H9 (cell line): ENCODE measurements around the gene OR10H4. TPM values are rescaled to one million over a fixed set of nuclear protein-coding genes. Genes with fewer than 3 reads are reported as not detected.

Experiments
- DNase-seq: peaks from one replicate; pipeline ENCODE4 v3.0.0-alpha.2; 2017
- H2AFZ ChIP-seq: one replicate; pipeline ENCODE4 v1.6.1; 2013; ENCODE audit warnings: mild to moderate bottlenecking, low read length, control low read depth, moderate library complexity
- H2AK5ac ChIP-seq: 2 replicates; pipeline ENCODE4 v1.6.1; 2013; ENCODE audit warnings: low read length, control low read depth, mixed read lengths; ENCODE audit not compliant: insufficient read length
- H2BK120ac ChIP-seq: one replicate; pipeline ENCODE4 v1.6.1; 2013; ENCODE audit warnings: low read depth, mild to moderate bottlenecking, low read length, control low read depth, inconsistent platforms; ENCODE audit not compliant: poor library complexity, severe bottlenecking
- H2BK12ac ChIP-seq: 2 replicates; pipeline ENCODE4 v1.6.1; 2013; ENCODE audit warnings: low read length, control low read depth, mixed read lengths, low read depth; ENCODE audit not compliant: insufficient read length
- H2BK15ac ChIP-seq: 2 replicates; pipeline ENCODE4 v1.6.1; 2013; ENCODE audit warnings: low read depth, low read length, control low read depth
- H2BK20ac ChIP-seq: one replicate; pipeline ENCODE4 v1.6.1; 2013; ENCODE audit warnings: low read depth, mild to moderate bottlenecking, low read length, control low read depth, inconsistent platforms; ENCODE audit not compliant: poor library complexity, severe bottlenecking
- H2BK5ac ChIP-seq: 2 replicates; pipeline ENCODE4 v1.6.1; 2013; ENCODE audit warnings: low read length, control low read depth, mixed read lengths; ENCODE audit not compliant: insufficient read length
- H3K14ac ChIP-seq: 2 replicates; pipeline ENCODE4 v1.6.1; 2013; ENCODE audit warnings: low read length, control low read depth; ENCODE audit not compliant: insufficient read depth
- H3K18ac ChIP-seq: 2 replicates; pipeline ENCODE4 v1.6.1; 2013; ENCODE audit warnings: low read depth, mild to moderate bottlenecking, mixed read lengths, low read length, control low read depth; ENCODE audit not compliant: insufficient read length
- H3K23ac ChIP-seq: 2 replicates; pipeline ENCODE4 v1.6.1; 2013; ENCODE audit warnings: low read length, control low read depth, mixed read lengths, low read depth; ENCODE audit not compliant: insufficient read length
- H3K23me2 ChIP-seq: 2 replicates; pipeline ENCODE4 v1.6.1; 2013; ENCODE audit warnings: low read depth, mild to moderate bottlenecking, mixed read lengths, low read length, control low read depth; ENCODE audit not compliant: insufficient read length, poor library complexity, severe bottlenecking
- H3K27ac ChIP-seq: 2 replicates; pipeline ENCODE4 v1.5.1; 2013; ENCODE audit warnings: low read length, control low read depth, mixed read lengths, low read depth; ENCODE audit not compliant: insufficient read length
- H3K27me3 ChIP-seq: 2 replicates; pipeline ENCODE4 v1.6.1; 2013; ENCODE audit warnings: low read length, control low read depth, inconsistent platforms; ENCODE audit not compliant: insufficient read depth
- H3K4ac ChIP-seq: 2 replicates; pipeline ENCODE4 v1.6.1; 2013; ENCODE audit warnings: low read depth, mild to moderate bottlenecking, control low read depth, inconsistent platforms, low read length, moderate library complexity
- H3K4me1 ChIP-seq: 2 replicates; pipeline ENCODE4 v1.6.1; 2013; ENCODE audit warnings: low read length, control low read depth, inconsistent platforms; ENCODE audit not compliant: insufficient read depth
- H3K4me2 ChIP-seq: 2 replicates; pipeline ENCODE4 v1.6.1; 2013; ENCODE audit warnings: low read length, control low read depth, mixed read lengths; ENCODE audit not compliant: insufficient read length, insufficient read depth
- H3K56ac ChIP-seq: 2 replicates; pipeline ENCODE4 v1.6.1; 2013; ENCODE audit warnings: low read depth, mild to moderate bottlenecking, mixed read lengths, low read length, control low read depth; ENCODE audit not compliant: insufficient read length
- H3K79me1 ChIP-seq: 2 replicates; pipeline ENCODE4 v1.6.1; 2013; ENCODE audit warnings: low read depth, mild to moderate bottlenecking, moderate library complexity, low read length, control low read depth, inconsistent platforms; ENCODE audit not compliant: insufficient read depth, poor library complexity, severe bottlenecking
- H3K79me2 ChIP-seq: 2 replicates; pipeline ENCODE4 v1.6.1; 2013; ENCODE audit warnings: low read length, control low read depth, inconsistent platforms; ENCODE audit not compliant: insufficient read depth
- H3K9ac ChIP-seq: 2 replicates; pipeline ENCODE4 v1.6.1; 2013; ENCODE audit warnings: low read length, control low read depth, mixed read lengths; ENCODE audit not compliant: insufficient read length; ENCODE audit errors: extremely low read depth
- H3K9me3 ChIP-seq: one replicate; pipeline ENCODE4 v1.6.1; 2013; ENCODE audit warnings: low read depth, low read length, inconsistent platforms; ENCODE audit not compliant: control insufficient read depth
- H3T11ph ChIP-seq: one replicate; pipeline ENCODE4 v1.6.1; 2013; ENCODE audit warnings: mild to moderate bottlenecking, low read length, control low read depth, inconsistent platforms
- H4K20me1 ChIP-seq: one replicate; pipeline ENCODE4 v1.6.1; 2013; ENCODE audit not compliant: control insufficient read depth, insufficient read length, insufficient read depth
- H4K5ac ChIP-seq: 2 replicates; pipeline ENCODE4 v1.6.1; 2013; ENCODE audit warnings: low read depth, mild to moderate bottlenecking, mixed read lengths, low read length, control low read depth; ENCODE audit not compliant: insufficient read length
- H4K8ac ChIP-seq: replicated peaks from 2 replicates; pipeline ENCODE4 v1.6.1; 2013; ENCODE audit warnings: low read length, control low read depth, mixed read lengths, low read depth; ENCODE audit not compliant: insufficient read length
- H4K91ac ChIP-seq: 2 replicates; pipeline ENCODE4 v1.6.1; 2013; ENCODE audit warnings: low read depth, mild to moderate bottlenecking, moderate library complexity, mixed read lengths, low read length, control low read depth; ENCODE audit not compliant: insufficient read length
- H3K27ac Mint-ChIP-seq, 3 experiments: 2 replicates in 2 of 3; 3 replicates in 1 of 3; pipeline ENCODE4 v1.8.0; 2020 to 2021; ENCODE audit warnings: mixed read lengths in 3 of 3, mild to moderate bottlenecking in 1 of 3, moderate library complexity in 1 of 3
- H3K27me3 Mint-ChIP-seq: 2 replicates; pipeline ENCODE4 v1.8.0; 2021; ENCODE audit warnings: low read depth, mild to moderate bottlenecking, moderate library complexity, mixed read lengths
- H3K36me3 Mint-ChIP-seq, 3 experiments: 2 replicates in 2 of 3; 3 replicates in 1 of 3; pipeline ENCODE4 v1.8.0; 2020 to 2021; ENCODE audit warnings: low read depth in 3 of 3, mixed read lengths in 3 of 3; ENCODE audit not compliant: insufficient read depth in 1 of 3
- H3K4me1 Mint-ChIP-seq, 2 experiments: 2 replicates each; pipeline ENCODE4 v1.8.0; 2020; ENCODE audit warnings: mixed read lengths in 2 of 2
- H3K4me3 Mint-ChIP-seq, 2 experiments: 2 replicates in 1 of 2; 3 replicates in 1 of 2; pipeline ENCODE4 v1.8.0; 2020 to 2021; ENCODE audit warnings: mild to moderate bottlenecking in 2 of 2, mixed read lengths in 2 of 2, moderate library complexity in 1 of 2
- H3K9me3 Mint-ChIP-seq, 2 experiments: 2 replicates in 1 of 2; 3 replicates in 1 of 2; pipeline ENCODE4 v1.8.0; 2020; ENCODE audit warnings: mild to moderate bottlenecking in 2 of 2, mixed read lengths in 2 of 2, moderate library complexity in 1 of 2
- CTCF ChIP-seq: fragments of 200-600 bp; sonication (generic); conservative IDR thresholded peaks from 3 replicates; pipeline ENCODE4 v1.8.0; 2021; ENCODE audit warnings: antibody characterized with exemption, mild to moderate bottlenecking
- WGBS: extraction: QIAGEN DNeasy Blood & Tissue Kit; methylation state at CpG from one replicate; pipeline ENCODE4 v1.1.7; 2013; ENCODE audit warnings: missing lambda C conversion rate, low lambda C conversion rate, mixed read lengths; ENCODE audit not compliant: insufficient read length; ENCODE audit errors: extremely low coverage; 5-methylcytosine and 5-hydroxymethylcytosine counted together
- total RNA-seq: library from RNA; stranded (reverse); gene quantifications from 2 replicates; pipeline ENCODE4 v1.2.1, GENCODE V29; 2021

Gene OR10H4
- total RNA-seq, 1 experiment from 2014 or later: not detected

- Histone ChIP-seq H2BK15ac (no peak overlapping the region), H3K27me3 (no peaks in the 10 kb centered on the region), H3K23me2 (no peaks in the 10 kb centered on the region), H3K79me1 (no peaks in the 10 kb centered on the region), H4K5ac (no peak overlapping the region), H3K56ac (no peak overlapping the region), H4K8ac (no peak overlapping the region), H3K79me2 (no peaks in the 10 kb centered on the region), H2AK5ac (no peak overlapping the region), H3K18ac (no peak overlapping the region), H3K23ac (no peak overlapping the region), H2BK120ac (no peak overlapping the region), H3K27ac (no peak overlapping the region), H4K20me1 (no peaks in the 10 kb centered on the region), H2BK20ac (no peak overlapping the region), H2BK5ac (no peak overlapping the region), H2AFZ (no peak overlapping the region), H3K4ac (no peak overlapping the region), H3K9ac (no peak overlapping the region), H3K4me2 (no peak overlapping the region), H2BK12ac (no peak overlapping the region), H3K4me1 (no peaks in the 10 kb centered on the region), H3K9me3 (peaks cover 87% of the 10 kb centered on the region), H3K14ac (no peak overlapping the region), H3T11ph (no peak overlapping the region), H4K91ac (no peak overlapping the region)
- no CpG with 5 or more reads among the region's 5 CpGs for WGBS
- DNase-seq: no peak
- Mint-ChIP-seq H3K27ac (no peak overlapping the region), H3K36me3 (peaks cover 0 to 18% (median 7%) of the 10 kb centered on the region in 3 experiments; a peak in 5 of 7 replicates), H3K9me3 (peaks cover 88 to 96% of the 10 kb centered on the region in 2 experiments), H3K27me3 (no peaks in the 10 kb centered on the region; the same call in 1 of the 2 replicates), H3K4me1 (no peaks in the 10 kb centered on the region), H3K4me3 (no peak overlapping the region; a peak in 1 of 5 replicates)
- no peak for TF ChIP-seq CTCF
Observed at GRCh38 chr19:15992014-15992413, 43.2 kb downstream of the OR10H4 start.
